MM.1S (cell line): ENCODE data around the gene FAM83B.
A peak's percentile ranks its signal among the peaks of the same experiment; 100 is the strongest.

Experiments used
- DNase-seq: peaks from one replicate; pipeline ENCODE4 v3.0.0-alpha.2; 2015
- H2AFZ ChIP-seq: fragments of 300-600 bp; sonication (generic); 2 replicates; pipeline ENCODE4 v1.6.0; 2016; ENCODE audit warnings: antibody characterized with exemption, low read length
- H3F3A ChIP-seq: fragments of 300-600 bp; sonication (generic); 2 replicates; pipeline ENCODE4 v1.6.1; 2016; ENCODE audit warnings: mild to moderate bottlenecking, antibody characterized with exemption, low read length, moderate library complexity, mixed read lengths; ENCODE audit not compliant: insufficient read depth
- H3K27ac ChIP-seq: fragments of 300-600 bp; sonication (generic); 2 replicates; pipeline ENCODE4 v1.5.1; 2016; ENCODE audit warnings: mild to moderate bottlenecking, low read length
- H3K27me3 ChIP-seq: fragments of 300-600 bp; sonication (generic); replicated peaks from 2 replicates; pipeline ENCODE4 v1.6.0; 2016; ENCODE audit warnings: low read length; ENCODE audit not compliant: insufficient read depth
- H3K36me3 ChIP-seq: fragments of 300-600 bp; sonication (generic); replicated peaks from 2 replicates; pipeline ENCODE4 v1.6.1; 2016; ENCODE audit warnings: mild to moderate bottlenecking, low read length, mixed read lengths; ENCODE audit not compliant: insufficient read depth
- H3K4me1 ChIP-seq: fragments of 300-600 bp; sonication (generic); 2 replicates; pipeline ENCODE4 v1.6.1; 2016; ENCODE audit warnings: low read length, mixed read lengths
- H3K4me2 ChIP-seq: fragments of 300-600 bp; sonication (generic); 2 replicates; pipeline ENCODE4 v1.6.0; 2016; ENCODE audit warnings: low read depth, low read length
- H3K4me3 ChIP-seq: fragments of 300-600 bp; sonication (generic); 2 replicates; pipeline ENCODE4 v1.5.1; 2016; ENCODE audit warnings: low read length, mixed read lengths
- H3K79me2 ChIP-seq: fragments of 300-600 bp; sonication (generic); 2 replicates; pipeline ENCODE4 v1.6.1; 2016; ENCODE audit warnings: mixed run types, low read length, mixed read lengths
- H3K9ac ChIP-seq: fragments of 300-600 bp; sonication (generic); 2 replicates; pipeline ENCODE4 v1.6.1; 2016; ENCODE audit warnings: low read length, mixed read lengths
- H3K9me2 ChIP-seq: fragments of 300-600 bp; sonication (generic); replicated peaks from 2 replicates; pipeline ENCODE4 v1.6.1; 2016; ENCODE audit warnings: mild to moderate bottlenecking, low read length, mixed read lengths; ENCODE audit not compliant: insufficient read depth
- H3K9me3 ChIP-seq: fragments of 300-600 bp; sonication (generic); replicated peaks from 2 replicates; pipeline ENCODE4 v1.6.1; 2016; ENCODE audit warnings: mild to moderate bottlenecking, low read length, mixed read lengths; ENCODE audit not compliant: insufficient read depth
- H4K20me1 ChIP-seq: fragments of 300-600 bp; sonication (generic); 2 replicates; pipeline ENCODE4 v1.6.1; 2016; ENCODE audit warnings: mild to moderate bottlenecking, low read length, moderate library complexity, mixed read lengths; ENCODE audit not compliant: insufficient read depth
- CTCF ChIP-seq: fragments of 300-600 bp; sonication (generic); IDR thresholded peaks from 2 replicates; pipeline ENCODE4 v1.5.1; 2016; ENCODE audit warnings: antibody characterized with exemption, low read length, mixed read lengths
- EZH2 ChIP-seq: fragments of 300-600 bp; sonication (generic); optimal IDR thresholded peaks from 2 replicates; pipeline ENCODE3; 2017; ENCODE audit warnings: low read depth, mild to moderate bottlenecking, antibody characterized with exemption, low read length, mixed read lengths
- EZH2phosphoT487 ChIP-seq: fragments of 300-600 bp; sonication (generic); IDR thresholded peaks from 2 replicates; pipeline ENCODE4 v1.6.1; 2018; ENCODE audit warnings: antibody characterized with exemption, low read length

Gene FAM83B

GRCh38 chr6:54847799-54848597 is 1.4 kb downstream of the FAM83B start:
- H4K20me1 ChIP-seq, result no peaks in the 10 kb centered on the region
- TF ChIP-seq EZH2phosphoT487 (no peak), EZH2 (no peak), CTCF (no peak)
- no peaks in the 10 kb centered on the region for H3K27me3 ChIP-seq
- H3K79me2 ChIP-seq, result no peaks in the 10 kb centered on the region
- H3K4me2 ChIP-seq, result no peak overlapping the region
- no peak overlapping the region for H2AFZ ChIP-seq
- no peaks in the 10 kb centered on the region for H3F3A ChIP-seq
- no peaks in the 10 kb centered on the region for H3K9me3 ChIP-seq
- no peak overlapping the region for H3K27ac ChIP-seq
- H3K9ac ChIP-seq, result no peak overlapping the region
- no peaks in the 10 kb centered on the region for H3K4me1 ChIP-seq
- no peak for DNase-seq
- H3K4me3 ChIP-seq, result no peak overlapping the region
- H3K9me2 ChIP-seq, result no peaks in the 10 kb centered on the region
- H3K36me3 ChIP-seq, result no peaks in the 10 kb centered on the region

GRCh38 chr6:54850114-54850513 is 3.5 kb downstream of the FAM83B start:
- no peaks in the 10 kb centered on the region for H3K9me3 ChIP-seq
- no peaks in the 10 kb centered on the region for H4K20me1 ChIP-seq
- no peaks in the 10 kb centered on the region for H3K36me3 ChIP-seq
- no peak overlapping the region for H3K4me2 ChIP-seq
- TF ChIP-seq EZH2 (no peak), CTCF (no peak), EZH2phosphoT487 (no peak)
- H2AFZ ChIP-seq, result no peak overlapping the region
- no peak overlapping the region for H3K27ac ChIP-seq
- no peak for DNase-seq
- H3K4me1 ChIP-seq, result no peaks in the 10 kb centered on the region
- H3K27me3 ChIP-seq, result no peaks in the 10 kb centered on the region
- no peak overlapping the region for H3K4me3 ChIP-seq
- no peak overlapping the region for H3K9ac ChIP-seq
- H3F3A ChIP-seq, result no peaks in the 10 kb centered on the region
- H3K79me2 ChIP-seq, result no peaks in the 10 kb centered on the region
- no peaks in the 10 kb centered on the region for H3K9me2 ChIP-seq

GRCh38 chr6:54856129-54856528 is 9.6 kb downstream of the FAM83B start:
- Histone ChIP-seq H3K36me3 (no peaks in the 10 kb centered on the region), H4K20me1 (no peaks in the 10 kb centered on the region), H3K27ac (peak overlapping the region; percentile 73), H3K4me3 (peak overlapping the region; percentile 21; the same call in 1 of the 2 replicates), H3F3A (peaks cover 10% of the 10 kb centered on the region), H3K4me2 (peak overlapping the region; percentile 57), H3K4me1 (peaks cover 20% of the 10 kb centered on the region), H3K27me3 (no peaks in the 10 kb centered on the region), H3K9ac (peak overlapping the region; percentile 11; the same call in 1 of the 2 replicates), H3K79me2 (no peaks in the 10 kb centered on the region), H3K9me2 (no peaks in the 10 kb centered on the region), H3K9me3 (no peaks in the 10 kb centered on the region), H2AFZ (peak overlapping the region; percentile 54)
- TF ChIP-seq CTCF (no peak), EZH2 (no peak), EZH2phosphoT487 (no peak)
- peak; percentile 98 for DNase-seq
